Measurements from ENCODE around the gene VAC14.

DNA sequence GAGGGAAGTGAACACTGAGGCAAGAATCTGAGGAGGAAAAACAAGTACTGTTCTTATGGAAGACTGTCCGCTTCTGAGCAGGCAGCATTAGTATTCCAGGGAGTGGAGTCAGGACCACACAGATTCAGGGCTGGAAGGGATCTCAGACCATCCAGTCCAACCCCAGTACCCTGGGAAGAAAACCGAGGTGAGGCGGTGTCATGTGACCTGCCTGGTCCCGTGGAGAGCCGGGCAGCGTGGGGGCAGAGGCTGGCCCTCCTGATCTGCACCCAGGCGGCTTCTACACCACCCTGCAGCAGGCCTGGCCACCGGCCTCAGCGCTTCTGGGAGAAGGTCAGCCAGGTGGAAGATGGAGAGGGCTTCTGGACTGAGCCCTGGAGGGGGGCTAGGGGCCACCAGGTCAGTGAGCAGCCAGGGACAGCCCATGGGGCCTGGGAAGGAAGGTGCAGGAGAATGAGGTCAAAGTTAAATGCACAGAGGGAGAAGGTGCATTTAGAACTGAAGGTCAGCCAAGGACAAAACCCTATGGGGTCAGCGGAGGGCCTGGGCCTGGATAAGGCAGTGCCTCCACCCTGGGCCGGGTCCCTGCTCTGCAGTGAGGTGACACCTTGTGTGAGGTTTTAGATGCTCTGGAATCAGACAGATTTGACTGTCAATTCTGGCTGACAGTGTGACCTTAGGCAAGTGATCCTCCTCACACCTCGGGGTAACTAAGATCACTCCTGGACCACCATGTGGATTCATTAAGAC is 45.9 kb downstream of the VAC14 start:
- TF ChIP-seq CTCF (IDR thresholded peaks at IDR 0.05; ENCODE audit: low read length) (no peak), EZH2 (IDR thresholded peaks at IDR 0.05; ENCODE audit: borderline replicate concordance, low read length) (no peak)

All from OCI-LY1 (cell line).